Ishikawa (cell line): ENCODE results near the gene EYA2.

Experiments
- CEBPB ChIP-seq: IDR thresholded peaks from 2 replicates; pipeline ENCODE4 v1.6.1; 2012
- CREB1 ChIP-seq: IDR thresholded peaks from 2 replicates; pipeline ENCODE4 v1.6.1; 2012; ENCODE audit warnings: low read depth
- EGR1 ChIP-seq: IDR thresholded peaks from 2 replicates; pipeline ENCODE4 v1.6.1; 2012
- EP300 ChIP-seq: IDR thresholded peaks from 2 replicates; pipeline ENCODE4 v1.6.1; 2012; ENCODE audit warnings: borderline replicate concordance
- FOXM1 ChIP-seq: IDR thresholded peaks from 2 replicates; pipeline ENCODE4 v1.6.1; 2012; ENCODE audit warnings: low read depth, borderline replicate concordance
- MAX ChIP-seq: IDR thresholded peaks from 2 replicates; pipeline ENCODE4 v1.6.1; 2012
- NFIC ChIP-seq: IDR thresholded peaks from 2 replicates; pipeline ENCODE4 v1.6.1; 2012
- RAD21 ChIP-seq: IDR thresholded peaks from 2 replicates; pipeline ENCODE4 v1.6.1; 2012; ENCODE audit warnings: low read depth
- REST ChIP-seq: IDR thresholded peaks from 2 replicates; pipeline ENCODE4 v1.6.1; 2012; ENCODE audit warnings: low read depth, mild to moderate bottlenecking
- TAF1 ChIP-seq: IDR thresholded peaks from 2 replicates; pipeline ENCODE4 v1.6.1; 2012; ENCODE audit warnings: low read depth, mild to moderate bottlenecking
- TCF12 ChIP-seq: IDR thresholded peaks from 2 replicates; pipeline ENCODE4 v1.6.1; 2012; ENCODE audit warnings: low read depth
- TEAD4 ChIP-seq: IDR thresholded peaks from 2 replicates; pipeline ENCODE4 v1.6.1; 2012
- USF1 ChIP-seq: IDR thresholded peaks from 2 replicates; pipeline ENCODE4 v1.6.1; 2012
- YY1 ChIP-seq: IDR thresholded peaks from 2 replicates; pipeline ENCODE4 v1.6.1; 2012; ENCODE audit warnings: low read depth
- ZBTB7A ChIP-seq: IDR thresholded peaks from 2 replicates; pipeline ENCODE4 v1.6.1; 2012; ENCODE audit warnings: low read depth

The EYA2 gene

GRCh38 chr20:47209982-47210381 lies 315.3 kb downstream of the EYA2 start:
- TF ChIP-seq USF1 (no peak), CREB1 (no peak), TEAD4 (no peak)

GRCh38 chr20:47210470-47210869 lies 315.8 kb downstream of the EYA2 start:
- TF ChIP-seq EGR1 = no peak
- TF ChIP-seq YY1 = no peak

- TF ChIP-seq YY1 = no peak
- no peak for TF ChIP-seq EP300
- no peak for TF ChIP-seq RAD21
- no peak for TF ChIP-seq REST
- TF ChIP-seq EGR1 = no peak
- TF ChIP-seq ZBTB7A = no peak
- no peak for TF ChIP-seq MAX
- TF ChIP-seq TEAD4 = no peak
- no peak for TF ChIP-seq USF1
- no peak for TF ChIP-seq FOXM1
- no peak for TF ChIP-seq TAF1
- no peak for TF ChIP-seq CEBPB
These were observed 316.4 kb downstream of the EYA2 start for GRCh38 chr20:47211036-47211435.

- TF ChIP-seq CEBPB = no peak
- TF ChIP-seq NFIC = no peak
- TF ChIP-seq EP300 = no peak
- no peak for TF ChIP-seq TCF12
- no peak for TF ChIP-seq YY1
- TF ChIP-seq ZBTB7A = no peak
- TF ChIP-seq TEAD4 = no peak
- TF ChIP-seq REST = no peak
- TF ChIP-seq FOXM1 = no peak
- no peak for TF ChIP-seq MAX
- no peak for TF ChIP-seq USF1
- TF ChIP-seq TAF1 = no peak
- TF ChIP-seq RAD21 = no peak
- no peak for TF ChIP-seq EGR1
- TF ChIP-seq CREB1 = no peak
These were observed 318.1 kb downstream of the EYA2 start for GRCh38 chr20:47212606-47213207.

- TF ChIP-seq REST (no peak), RAD21 (no peak), NFIC (no peak), MAX (no peak), FOXM1 (no peak), CEBPB (no peak), ZBTB7A (no peak), TEAD4 (no peak), TCF12 (no peak), YY1 (no peak), TAF1 (no peak), CREB1 (no peak), USF1 (no peak), EGR1 (no peak), EP300 (no peak)
These were observed 319.3 kb downstream of the EYA2 start for GRCh38 chr20:47213966-47214365.
